ENCODE data around the gene LTBP2.

The LTBP2 gene

GRCh38 chr14:74610866-74611649 is 979 bp downstream of the LTBP2 start:
- no peak for DNase-seq

GRCh38 chr14:74610199-74610865 is 1.7 kb downstream of the LTBP2 start:
- DNase-seq = no peak

- DNase-seq = no peak
Observed at GRCh38 chr14:74609721-74610120, 2.3 kb downstream of the LTBP2 start.

GRCh38 chr14:74608959-74609611 is 3.0 kb downstream of the LTBP2 start:
- DNase-seq = peak; percentile 84

GRCh38 chr14:74606727-74607126 is 5.3 kb downstream of the LTBP2 start:
- no peak for DNase-seq

- DNase-seq = no peak
Observed at GRCh38 chr14:74605531-74606223, 6.4 kb downstream of the LTBP2 start.

- DNase-seq = no peak
Observed at GRCh38 chr14:74604911-74605310, 7.1 kb downstream of the LTBP2 start.

- no peak for DNase-seq
Observed at GRCh38 chr14:74604157-74604556, 7.9 kb downstream of the LTBP2 start.

GRCh38 chr14:74601982-74602381 is 10.1 kb downstream of the LTBP2 start:
- no peak for DNase-seq

- no peak for DNase-seq
Observed at GRCh38 chr14:74599946-74600345, 12.1 kb downstream of the LTBP2 start.

- no peak for DNase-seq
Observed at GRCh38 chr14:74599321-74599761, 12.7 kb downstream of the LTBP2 start.

- no peak for DNase-seq
Observed at GRCh38 chr14:74596741-74597450, 15.1 kb downstream of the LTBP2 start.

GRCh38 chr14:74595006-74595735 is 16.9 kb downstream of the LTBP2 start:
- DNase-seq = no peak

GRCh38 chr14:74594606-74595005 is 17.4 kb downstream of the LTBP2 start:
- no peak for DNase-seq

- no peak for DNase-seq
Observed at GRCh38 chr14:74594029-74594428, 18.0 kb downstream of the LTBP2 start.

- no peak for DNase-seq
Observed at GRCh38 chr14:74593241-74593953, 18.6 kb downstream of the LTBP2 start.

GRCh38 chr14:74592476-74593201 is 19.4 kb downstream of the LTBP2 start:
- DNase-seq = no peak

GRCh38 chr14:74591899-74592298 is 20.1 kb downstream of the LTBP2 start:
- no peak for DNase-seq

- no peak for DNase-seq
Observed at GRCh38 chr14:74591394-74591793, 20.6 kb downstream of the LTBP2 start.

- DNase-seq = no peak
Observed at GRCh38 chr14:74589291-74589879, 22.7 kb downstream of the LTBP2 start.
